ENCODE measurements around the gene MAJIN. TPM values are rescaled to one million over a fixed set of nuclear protein-coding genes. Genes with fewer than 3 reads are reported as not detected.

MAJIN gene
- total RNA-seq, 2 donors from 2014 or later = not detected

- ATAC-seq (no peak), DNase-seq (no peak)
- intact Hi-C loops (cut with DNase I) = no loop called here
These were observed 71.1 kb downstream of the MAJIN start for GRCh38 chr11:64900774-64901173.

GRCh38 chr11:64900263-64900678 is 71.6 kb downstream of the MAJIN start:
- intact Hi-C loops (cut with DNase I) = no loop called here
- ATAC-seq = no peak
- DNase-seq = no peak

- ATAC-seq (no peak), DNase-seq (no peak)
- intact Hi-C loops (cut with DNase I) = no loop called here
These were observed 73.4 kb downstream of the MAJIN start for GRCh38 chr11:64898541-64898940.

- intact Hi-C loops (cut with DNase I) = no loop called here
- ATAC-seq (no peak), DNase-seq (no peak)
These were observed 73.8 kb downstream of the MAJIN start for GRCh38 chr11:64898076-64898445.

GRCh38 chr11:64897381-64898075 is 74.4 kb downstream of the MAJIN start:
- DNase-seq (no peak), ATAC-seq (no peak)
- intact Hi-C loops (cut with DNase I) = no loop called here

GRCh38 chr11:64896448-64897022 is 75.4 kb downstream of the MAJIN start:
- intact Hi-C loops (cut with DNase I) = no loop called here
- DNase-seq = no peak
- no peak for ATAC-seq

GRCh38 chr11:64894812-64895452 is 77.0 kb downstream of the MAJIN start:
- intact Hi-C loops (cut with DNase I) = loop anchor here (1.0 to 2.0 kb wide), 2 partner anchors 48 kb away; no protein-coding TSS in a partner anchor
- ATAC-seq = peak in 1 of 2 donors; percentile 5

GRCh38 chr11:64894070-64894811 is 77.7 kb downstream of the MAJIN start:
- intact Hi-C loops (cut with DNase I) = loop anchor here (1.0 to 2.0 kb wide), 2 partner anchors 47 kb away; no protein-coding TSS in a partner anchor
- peak; percentile 92 for DNase-seq

More at GRCh38 chr11:64894812-64895452, 77.0 kb downstream of the MAJIN start:
- DNase-seq = no peak

GRCh38 chr11:64893194-64894069 is 78.5 kb downstream of the MAJIN start:
- DNase-seq (no peak), ATAC-seq (no peak)
- intact Hi-C loops (cut with DNase I) = loop anchor here (1.0 to 2.0 kb wide), 2 partner anchors 46 to 47 kb away; no protein-coding TSS in a partner anchor

More at GRCh38 chr11:64894070-64894811, 77.7 kb downstream of the MAJIN start:
- ATAC-seq = peak; percentile 83 to 90

GRCh38 chr11:64892838-64893193 is 79.1 kb downstream of the MAJIN start:
- no peak for DNase-seq
- intact Hi-C loops (cut with DNase I) = no loop called here
- ATAC-seq = no peak

- no peak for DNase-seq
- no peak for ATAC-seq
- intact Hi-C loops (cut with DNase I) = no loop called here
These were observed 79.5 kb downstream of the MAJIN start for GRCh38 chr11:64892411-64892831.

- intact Hi-C loops (cut with DNase I) = no loop called here
- ATAC-seq = no peak
- DNase-seq = no peak
These were observed 80.0 kb downstream of the MAJIN start for GRCh38 chr11:64891880-64892279.

- intact Hi-C loops (cut with DNase I) = no loop called here
- DNase-seq (no peak), ATAC-seq (no peak)
These were observed 80.6 kb downstream of the MAJIN start for GRCh38 chr11:64891215-64891848.

GRCh38 chr11:64890522-64890939 is 81.4 kb downstream of the MAJIN start:
- intact Hi-C loops (cut with DNase I) = no loop called here
- ATAC-seq (no peak), DNase-seq (no peak)

GRCh38 chr11:64888729-64889511 is 83.0 kb downstream of the MAJIN start:
- intact Hi-C loops (cut with DNase I) = no loop called here
- peak in 1 of 2 donors; percentile 47 for ATAC-seq
- no peak for DNase-seq

- intact Hi-C loops (cut with DNase I) = no loop called here
- ATAC-seq = no peak
- no peak for DNase-seq
These were observed 83.5 kb downstream of the MAJIN start for GRCh38 chr11:64888406-64888728.

Data from left cardiac atrium (tissue), 4 donors.